ENCODE measurements around the gene LYRM4. TPM values are rescaled to one million over a fixed set of nuclear protein-coding genes. Genes with fewer than 3 reads are reported as not detected.

Gene LYRM4
- total RNA-seq, 4 donors from 2014 or later = 8.4 to 20.1 (median 12.2) TPM

DNA sequence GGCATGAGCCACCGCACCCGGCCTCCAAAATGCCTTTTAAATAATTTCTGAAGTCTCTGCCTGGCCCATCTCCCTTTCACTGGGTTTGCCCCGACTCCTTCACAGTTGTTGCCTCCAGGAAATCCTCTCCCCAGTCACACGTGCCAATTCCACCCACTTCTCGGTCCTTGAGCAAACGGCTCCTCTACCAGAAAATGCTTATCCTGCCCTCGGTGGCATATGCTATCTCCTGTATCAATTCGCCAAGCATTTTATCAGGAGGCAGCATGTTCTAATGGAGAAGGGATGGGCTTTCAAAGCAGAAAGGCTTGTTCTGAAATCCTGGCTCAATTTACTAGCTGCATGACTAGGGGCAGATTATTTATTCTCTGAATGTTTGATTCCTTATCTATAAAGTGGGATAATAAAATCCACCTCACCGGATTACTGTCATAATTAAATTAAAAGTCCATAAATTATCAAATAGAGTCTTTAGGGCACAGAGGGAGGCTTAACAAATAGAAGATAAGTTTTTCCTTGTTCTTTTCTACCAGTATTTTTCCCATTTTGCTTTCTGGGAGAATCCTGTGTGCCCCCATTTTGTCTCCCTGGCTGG is 109.3 kb downstream of the LYRM4 start:
- in situ Hi-C loops (cut with MboI; ENCODE audit: low sequenced_read_pairs in 4 of 4) = loop anchor here in 1 of 4 donors (10.0 kb wide), 1 partner anchor 153 kb away; no protein-coding TSS in a partner anchor
- ATAC-seq = no peak
- H3K4me1 ChIP-seq = no peaks in the 10 kb centered on the region
- TF ChIP-seq, protein P1, sequence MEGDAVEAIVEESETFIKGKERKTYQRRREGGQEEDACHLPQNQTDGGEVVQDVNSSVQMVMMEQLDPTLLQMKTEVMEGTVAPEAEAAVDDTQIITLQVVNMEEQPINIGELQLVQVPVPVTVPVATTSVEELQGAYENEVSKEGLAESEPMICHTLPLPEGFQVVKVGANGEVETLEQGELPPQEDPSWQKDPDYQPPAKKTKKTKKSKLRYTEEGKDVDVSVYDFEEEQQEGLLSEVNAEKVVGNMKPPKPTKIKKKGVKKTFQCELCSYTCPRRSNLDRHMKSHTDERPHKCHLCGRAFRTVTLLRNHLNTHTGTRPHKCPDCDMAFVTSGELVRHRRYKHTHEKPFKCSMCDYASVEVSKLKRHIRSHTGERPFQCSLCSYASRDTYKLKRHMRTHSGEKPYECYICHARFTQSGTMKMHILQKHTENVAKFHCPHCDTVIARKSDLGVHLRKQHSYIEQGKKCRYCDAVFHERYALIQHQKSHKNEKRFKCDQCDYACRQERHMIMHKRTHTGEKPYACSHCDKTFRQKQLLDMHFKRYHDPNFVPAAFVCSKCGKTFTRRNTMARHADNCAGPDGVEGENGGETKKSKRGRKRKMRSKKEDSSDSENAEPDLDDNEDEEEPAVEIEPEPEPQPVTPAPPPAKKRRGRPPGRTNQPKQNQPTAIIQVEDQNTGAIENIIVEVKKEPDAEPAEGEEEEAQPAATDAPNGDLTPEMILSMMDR (IDR thresholded peaks at IDR 0.05 in 4 of 5, conservative IDR thresholded peaks at IDR 0.05 in 1 of 5) = no peak
- no peaks in the 10 kb centered on the region for H3K9me3 ChIP-seq
- no peak overlapping the region for H3K4me3 ChIP-seq
- H3K36me3 ChIP-seq = no peaks in the 10 kb centered on the region
- no peaks in the 10 kb centered on the region for H3K27me3 ChIP-seq
- H3K27ac ChIP-seq = no peak overlapping the region
- no peak for DNase-seq
- intact Hi-C loops (cut with DNase I; ENCODE audit: low total_unique reads) = no loop called here

DNA sequence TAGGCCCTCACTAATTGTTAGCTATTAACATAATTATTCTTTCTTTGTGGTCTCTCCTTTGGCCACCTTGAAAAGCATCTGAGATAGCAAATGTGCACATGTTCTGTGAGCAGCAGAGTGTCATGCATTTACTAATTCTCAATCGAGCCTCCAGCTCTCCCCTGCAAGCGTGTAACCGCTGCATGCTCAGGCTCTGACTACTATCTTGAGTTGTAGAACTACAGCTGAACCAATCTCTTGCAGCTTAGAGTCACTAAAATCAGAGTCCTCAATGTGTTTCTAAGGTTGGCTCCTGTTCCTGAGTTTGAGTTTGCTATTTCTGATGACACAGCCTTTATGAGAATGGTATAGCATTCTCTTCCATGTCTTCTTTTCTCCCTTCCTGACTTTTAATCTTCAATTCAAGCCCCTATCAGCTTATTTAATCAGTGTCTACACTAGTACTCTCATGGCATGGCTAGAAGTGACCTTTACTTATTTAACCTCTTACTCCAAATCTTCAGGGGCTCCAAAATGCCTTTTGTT is 110.1 kb downstream of the LYRM4 start:
- in situ Hi-C loops (cut with MboI; ENCODE audit: low sequenced_read_pairs in 4 of 4) = loop anchor here in 1 of 4 donors (10.0 kb wide), 1 partner anchor 154 kb away; no protein-coding TSS in a partner anchor
- no peak for ATAC-seq
- Histone ChIP-seq H3K36me3 (no peaks in the 10 kb centered on the region), H3K9me3 (no peaks in the 10 kb centered on the region), H3K27ac (no peak overlapping the region), H3K4me1 (peaks cover 0 to 4% of the 10 kb centered on the region in 2 donors), H3K4me3 (no peak overlapping the region), H3K27me3 (no peaks in the 10 kb centered on the region)
- no peak for DNase-seq
- intact Hi-C loops (cut with DNase I; ENCODE audit: low total_unique reads) = no loop called here
- no peak for TF ChIP-seq POLR2A (IDR thresholded peaks at IDR 0.05)
- TF ChIP-seq, protein P1 (IDR thresholded peaks at IDR 0.05 in 4 of 5, conservative IDR thresholded peaks at IDR 0.05 in 1 of 5) = no peak

DNA sequence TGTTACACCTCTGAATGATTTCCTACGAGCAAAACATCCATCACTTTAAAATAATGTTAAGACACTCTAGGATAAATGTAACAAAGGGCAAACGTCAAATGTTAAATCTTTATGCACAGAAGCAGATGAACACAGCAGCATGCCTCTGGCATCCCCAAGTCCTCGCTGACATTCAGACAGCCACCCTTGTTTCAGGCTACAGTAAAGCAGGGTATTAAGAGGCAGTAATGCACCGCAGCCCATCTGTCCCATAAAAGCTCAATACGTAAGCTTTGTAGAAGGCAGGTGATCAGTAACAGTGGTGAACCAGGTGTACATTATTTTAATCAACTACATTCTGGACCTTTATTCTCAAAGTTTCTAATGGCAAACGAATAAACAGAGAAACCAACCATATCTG is 110.9 kb downstream of the LYRM4 start:
- Histone ChIP-seq H3K4me1 (peaks cover 0 to 4% of the 10 kb centered on the region in 2 donors), H3K27me3 (no peaks in the 10 kb centered on the region), H3K9me3 (no peaks in the 10 kb centered on the region), H3K4me3 (no peak overlapping the region), H3K36me3 (no peaks in the 10 kb centered on the region), H3K27ac (no peak overlapping the region)
- DNase-seq = no peak
- TF ChIP-seq, protein P1 (IDR thresholded peaks at IDR 0.05 in 4 of 5, conservative IDR thresholded peaks at IDR 0.05 in 1 of 5) = no peak
- no peak for TF ChIP-seq POLR2A (IDR thresholded peaks at IDR 0.05)
- intact Hi-C loops (cut with DNase I; ENCODE audit: low total_unique reads) = no loop called here
- in situ Hi-C loops (cut with MboI; ENCODE audit: low sequenced_read_pairs in 4 of 4) = loop anchor here (10.0 to 25.0 kb wide), 5 partner anchors 155 to 1387 kb away; no protein-coding TSS in a partner anchor
- ATAC-seq = no peak

DNA sequence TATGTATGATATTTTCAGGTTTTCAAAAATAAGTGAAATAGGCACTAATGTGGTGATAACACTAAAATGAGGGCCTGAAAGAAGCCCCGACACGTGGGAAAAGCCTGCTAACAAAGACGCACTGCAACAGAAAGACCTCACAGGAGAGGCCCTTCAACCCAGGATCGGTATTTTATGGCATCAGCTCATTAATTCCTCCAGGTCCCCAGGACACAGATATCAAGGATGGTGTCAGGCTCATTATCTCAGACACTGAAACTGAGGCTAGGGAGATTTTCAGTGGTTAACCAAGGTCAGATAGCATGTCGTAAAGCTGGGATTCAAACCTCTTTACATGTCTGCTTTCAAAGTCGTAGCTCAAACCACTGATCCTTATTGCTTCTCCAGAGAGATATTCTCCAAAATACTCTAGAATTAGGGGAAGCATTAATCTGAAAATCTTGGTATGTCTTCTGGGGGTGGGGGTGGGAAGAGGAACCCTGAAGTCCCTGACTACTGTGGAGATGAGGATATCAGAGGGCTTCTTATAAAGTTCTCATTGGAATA is 111.5 kb downstream of the LYRM4 start:
- intact Hi-C loops (cut with DNase I; ENCODE audit: low total_unique reads) (no loop called here), in situ Hi-C loops (cut with MboI; ENCODE audit: low sequenced_read_pairs in 4 of 4) (loop anchor here (10.0 to 25.0 kb wide), 5 partner anchors 156 to 1388 kb away; no protein-coding TSS in a partner anchor)
- no peak overlapping the region for H3K4me3 ChIP-seq
- no peaks in the 10 kb centered on the region for H3K9me3 ChIP-seq
- TF ChIP-seq, protein P1 (IDR thresholded peaks at IDR 0.05 in 4 of 5, conservative IDR thresholded peaks at IDR 0.05 in 1 of 5) = no peak
- no peak for TF ChIP-seq POLR2A (IDR thresholded peaks at IDR 0.05)
- DNase-seq = no peak
- peaks cover 0 to 4% of the 10 kb centered on the region in 2 donors for H3K4me1 ChIP-seq
- no peaks in the 10 kb centered on the region for H3K36me3 ChIP-seq
- H3K27ac ChIP-seq = no peak overlapping the region
- no peaks in the 10 kb centered on the region for H3K27me3 ChIP-seq
- no peak for ATAC-seq

All from gastrocnemius medialis (tissue), 4 donors.